HG02870 (cell line): Measurements from ENCODE around the gene GOLGA6C.
"Not testable (repeated sequence)": the region's sequence is repeated elsewhere in the genome, so short reads cannot be mapped to it uniquely, and the experiment has no call there.

Experiments
- ATAC-seq: cut with Tn5 transposase; IDR thresholded peaks from one replicate; pipeline ENCODE4 v1.9.1; 2021; ENCODE audit warnings: mild to moderate bottlenecking, moderate library complexity; ENCODE audit not compliant: unreplicated experiment

Gene GOLGA6C, protein sequence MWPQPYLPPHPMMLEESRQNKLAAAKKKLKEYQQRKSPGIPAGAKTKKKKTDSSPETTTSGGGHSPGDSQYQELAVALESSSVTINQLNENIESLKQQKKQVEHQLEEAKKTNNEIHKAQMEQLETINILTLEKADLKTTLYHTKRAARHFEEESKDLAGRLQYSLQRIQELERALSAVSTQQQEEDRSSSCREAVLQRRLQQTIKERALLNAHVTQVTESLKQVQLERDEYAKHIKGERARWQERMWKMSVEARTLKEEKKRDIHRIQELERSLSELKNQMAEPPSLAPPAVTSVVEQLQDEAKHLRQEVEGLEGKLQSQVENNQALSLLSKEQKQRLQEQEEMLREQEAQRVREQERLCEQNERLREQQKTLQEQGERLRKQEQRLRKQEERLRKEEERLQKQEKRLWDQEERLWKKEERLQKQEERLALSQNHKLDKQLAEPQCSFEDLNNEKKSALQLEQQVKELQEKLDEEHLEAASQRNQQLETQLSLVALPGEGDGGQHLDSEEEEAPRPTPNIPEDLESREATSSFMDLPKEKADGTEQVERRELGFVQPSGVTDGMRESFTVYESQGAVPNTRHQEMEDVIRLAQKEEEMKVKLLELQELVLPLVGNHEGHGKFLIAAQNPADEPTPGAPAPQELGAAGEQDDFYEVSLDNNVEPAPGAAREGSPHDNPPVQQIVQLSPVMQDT

DNA sequence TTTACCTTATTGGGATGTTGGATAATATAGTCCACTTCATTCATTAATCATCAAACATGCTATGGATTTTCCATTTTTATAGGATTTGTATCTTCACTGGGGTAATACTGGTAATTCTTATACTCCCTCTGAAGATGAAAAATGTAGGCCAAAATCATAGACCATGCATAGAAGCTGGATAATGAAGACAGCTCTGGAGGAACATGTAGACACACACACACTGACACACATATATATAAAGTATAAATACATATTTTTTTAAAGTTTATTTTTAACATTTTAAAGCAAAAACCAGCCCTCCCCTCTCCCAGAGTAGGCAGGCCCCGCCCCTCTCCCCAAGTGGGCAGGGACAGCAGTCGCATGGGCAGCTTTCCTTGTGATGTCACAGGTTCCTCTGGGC lies at the start of gene GOLGA6C:
Gene GOLGA6C, plus strand, starts transcription at position 301 of the 400 bp plus-strand sequence. CDS start 265 bp downstream, outside the sequence.
- not testable (repeated sequence) for ATAC-seq

DNA sequence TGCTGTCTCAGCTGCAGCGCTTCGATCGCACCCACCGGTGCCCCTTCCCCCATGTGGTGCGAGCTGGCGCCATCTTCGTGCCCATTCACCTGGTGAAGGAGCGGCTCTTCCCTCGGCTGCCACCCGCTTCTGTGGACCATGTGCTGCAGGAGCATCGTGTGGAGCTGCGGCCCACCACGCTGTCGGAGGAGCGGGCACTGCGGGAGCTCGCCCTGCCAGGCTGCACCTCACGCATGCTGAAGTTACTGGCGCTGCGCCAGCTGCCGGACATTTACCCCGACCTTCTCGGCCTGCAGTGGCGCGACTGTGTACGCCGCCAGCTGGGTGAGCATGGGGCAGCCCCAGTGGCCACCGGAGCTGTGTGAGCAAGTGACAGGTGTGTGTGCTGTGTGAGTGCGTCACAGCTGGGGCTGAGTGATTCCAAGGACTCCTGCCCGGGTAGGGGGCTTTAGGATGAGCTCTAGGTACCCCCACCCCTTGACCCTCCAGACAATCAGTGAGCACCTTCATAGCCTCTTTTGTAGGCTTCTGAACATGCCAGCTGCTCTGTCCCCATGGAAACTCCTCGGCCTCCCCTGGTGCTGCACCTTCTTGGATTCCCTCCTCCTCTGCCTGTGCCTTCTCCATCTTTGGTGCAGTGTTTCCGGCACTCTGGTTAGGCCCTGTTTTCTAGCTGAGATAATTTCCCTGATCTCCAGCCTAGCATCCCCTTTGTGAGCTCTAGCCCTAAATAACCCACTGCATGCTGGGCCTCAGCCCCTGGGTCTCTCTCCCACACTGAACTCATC lies 49.4 kb upstream of the GOLGA6C start:
- no peak for ATAC-seq

DNA sequence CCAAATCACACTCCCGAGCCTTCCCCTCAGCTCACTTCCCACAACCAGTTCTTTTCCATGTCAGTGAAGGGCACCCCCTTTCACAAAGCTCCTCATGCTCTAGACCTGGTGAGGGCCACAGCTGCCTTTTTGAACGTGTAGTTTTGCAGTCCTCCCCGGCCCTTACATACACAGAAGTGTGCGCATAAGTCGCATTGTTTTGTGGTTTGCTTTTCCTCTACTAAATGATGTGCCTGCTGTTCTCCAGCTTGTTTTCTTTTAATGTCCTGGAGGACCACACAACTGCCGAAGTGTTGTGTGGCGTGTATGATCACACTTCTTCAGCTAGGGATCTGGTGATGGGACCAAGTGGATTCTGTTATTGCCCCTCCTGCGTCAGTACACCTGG lies 48.9 kb upstream of the GOLGA6C start:
- no peak for ATAC-seq

DNA sequence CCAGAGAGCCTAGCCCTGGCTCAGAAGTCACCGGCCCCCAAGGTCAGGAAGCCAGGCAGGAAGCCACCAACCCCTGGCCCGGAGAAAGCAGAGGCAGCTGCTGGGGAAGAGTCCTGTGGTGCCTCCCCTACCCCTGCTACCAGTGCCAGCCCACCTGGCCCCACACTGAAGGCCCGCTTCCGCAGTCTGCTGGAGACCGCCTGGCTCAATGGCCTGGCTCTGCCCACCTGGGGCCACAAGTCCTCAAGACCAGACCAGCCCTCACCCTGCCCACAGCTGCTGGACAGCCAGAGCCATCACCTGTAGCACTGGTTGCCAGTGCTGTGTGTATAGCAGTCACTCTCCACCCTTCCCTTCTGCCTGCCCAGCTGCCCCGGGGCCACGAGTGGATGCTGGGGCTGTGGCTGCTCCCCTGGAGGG lies 47.3 kb upstream of the GOLGA6C start:
- ATAC-seq, result no peak

DNA sequence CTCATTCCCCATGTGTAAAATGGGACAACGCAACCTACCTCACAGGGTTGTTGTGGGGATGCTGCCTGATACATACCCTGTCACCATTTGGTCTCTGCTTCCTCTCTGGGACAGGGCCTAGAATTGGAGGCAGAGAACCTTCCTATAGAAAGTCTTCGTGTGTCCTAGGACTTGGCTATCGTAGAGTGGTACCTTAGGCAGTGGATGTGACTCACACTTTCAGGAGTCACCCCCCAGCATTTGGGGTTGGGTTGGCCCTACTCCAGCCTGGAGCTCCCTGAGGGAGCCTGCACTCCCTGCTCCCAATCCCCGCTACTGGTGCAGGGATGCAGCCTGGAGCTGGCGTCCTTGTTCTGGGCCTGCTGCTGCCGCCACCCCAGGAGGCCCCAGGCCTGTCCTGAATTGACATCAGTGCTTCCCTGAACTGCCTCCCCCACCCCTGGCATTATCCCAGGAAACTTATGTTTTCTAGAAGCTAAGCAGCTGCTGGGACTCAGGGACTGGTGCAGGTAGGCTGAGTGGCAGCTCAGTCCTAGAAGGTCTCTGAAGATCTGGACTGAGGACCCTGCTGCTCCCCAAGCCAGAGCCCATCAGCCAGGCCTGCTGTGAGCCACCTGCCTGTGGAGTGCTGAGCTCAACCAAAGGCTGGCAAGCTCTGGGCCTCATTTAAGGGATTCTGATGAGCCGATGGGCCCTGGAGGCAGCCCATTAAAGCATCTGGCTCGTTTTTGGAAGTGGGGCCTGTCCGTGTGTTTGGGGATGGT lies 46.5 kb upstream of the GOLGA6C start:
- ATAC-seq, result no peak

DNA sequence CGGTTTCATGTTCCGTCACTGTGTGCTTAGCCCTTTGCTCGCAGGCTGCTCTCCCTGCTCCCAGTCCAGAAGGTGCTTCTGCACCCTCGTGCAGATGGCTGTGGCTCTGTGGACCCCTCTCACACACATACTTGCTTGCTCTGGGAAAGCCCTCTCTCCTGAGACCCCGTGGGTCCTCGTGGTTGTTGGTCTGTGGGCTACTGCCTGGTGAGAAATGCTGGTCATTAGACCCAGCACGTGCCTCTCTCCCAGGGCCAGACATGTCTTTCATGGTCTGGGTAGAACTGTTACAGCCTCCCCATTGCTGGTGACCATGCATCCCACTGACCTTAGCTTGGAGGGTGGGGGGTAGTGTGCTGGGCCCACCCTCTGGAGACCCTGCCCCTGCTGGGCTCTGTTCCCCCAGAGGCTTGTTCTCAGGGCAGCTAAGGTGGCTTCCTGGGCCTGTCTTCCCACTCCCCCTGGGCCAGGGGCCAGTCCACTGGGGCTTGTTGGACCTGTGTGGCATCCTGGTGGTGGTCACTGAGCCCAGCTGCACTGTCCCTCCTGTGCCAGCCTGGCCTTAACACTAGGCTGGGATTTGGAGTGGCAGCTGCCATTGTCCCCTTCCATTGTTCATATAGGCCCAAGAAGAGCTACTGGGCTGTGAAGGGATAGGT lies 45.8 kb upstream of the GOLGA6C start:
- ATAC-seq, result no peak

DNA sequence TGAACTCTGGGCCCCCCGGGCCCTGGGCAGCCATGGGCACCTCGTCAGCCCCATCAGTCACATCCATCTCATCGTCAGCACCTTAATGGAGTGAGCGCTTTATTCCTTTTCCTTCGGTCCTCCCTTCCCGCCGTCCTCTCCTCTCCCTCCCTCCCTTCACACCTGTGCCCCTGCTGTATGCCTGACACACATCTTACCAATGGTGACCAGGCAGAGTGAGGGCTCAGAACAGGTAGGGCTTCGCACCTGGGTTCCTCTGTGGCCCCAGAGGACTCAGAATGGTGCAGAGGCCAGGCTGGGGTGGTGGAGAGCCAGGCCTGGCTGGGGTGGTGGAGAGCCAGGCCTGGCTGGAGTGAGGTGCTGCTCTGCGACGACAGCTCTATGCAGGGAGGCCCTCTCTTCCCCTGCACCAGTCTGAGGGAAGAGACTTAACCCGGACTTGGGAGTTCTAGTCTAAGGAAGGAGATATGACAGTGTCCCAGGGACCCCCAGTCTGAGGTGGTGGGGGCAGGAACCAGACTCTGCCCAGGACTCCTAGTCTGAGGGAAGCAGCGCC lies 44.8 kb upstream of the GOLGA6C start:
- ATAC-seq, result no peak

DNA sequence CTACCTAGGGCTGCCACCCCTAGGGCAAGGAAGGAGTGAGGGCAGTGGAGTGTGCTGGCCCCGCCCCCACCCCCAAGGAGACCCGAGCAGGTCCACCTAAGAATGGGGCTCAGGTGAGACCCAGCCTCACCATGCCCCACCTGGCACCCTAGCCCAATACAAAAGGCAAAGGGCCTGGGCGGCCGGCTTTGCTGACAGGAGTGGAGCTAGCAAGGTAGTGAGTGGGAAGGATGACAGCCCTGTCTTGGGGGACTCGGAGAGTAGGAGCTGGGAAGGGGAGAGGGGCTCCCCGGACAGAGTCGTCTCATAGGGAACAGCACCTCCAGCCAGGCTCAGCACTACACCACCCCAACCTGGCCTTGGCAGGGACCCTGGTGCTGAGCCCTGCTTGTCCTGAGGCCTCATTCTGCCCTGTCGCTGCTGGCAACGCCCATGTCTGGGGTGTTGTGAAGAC lies 44.3 kb upstream of the GOLGA6C start:
- no peak for ATAC-seq

DNA sequence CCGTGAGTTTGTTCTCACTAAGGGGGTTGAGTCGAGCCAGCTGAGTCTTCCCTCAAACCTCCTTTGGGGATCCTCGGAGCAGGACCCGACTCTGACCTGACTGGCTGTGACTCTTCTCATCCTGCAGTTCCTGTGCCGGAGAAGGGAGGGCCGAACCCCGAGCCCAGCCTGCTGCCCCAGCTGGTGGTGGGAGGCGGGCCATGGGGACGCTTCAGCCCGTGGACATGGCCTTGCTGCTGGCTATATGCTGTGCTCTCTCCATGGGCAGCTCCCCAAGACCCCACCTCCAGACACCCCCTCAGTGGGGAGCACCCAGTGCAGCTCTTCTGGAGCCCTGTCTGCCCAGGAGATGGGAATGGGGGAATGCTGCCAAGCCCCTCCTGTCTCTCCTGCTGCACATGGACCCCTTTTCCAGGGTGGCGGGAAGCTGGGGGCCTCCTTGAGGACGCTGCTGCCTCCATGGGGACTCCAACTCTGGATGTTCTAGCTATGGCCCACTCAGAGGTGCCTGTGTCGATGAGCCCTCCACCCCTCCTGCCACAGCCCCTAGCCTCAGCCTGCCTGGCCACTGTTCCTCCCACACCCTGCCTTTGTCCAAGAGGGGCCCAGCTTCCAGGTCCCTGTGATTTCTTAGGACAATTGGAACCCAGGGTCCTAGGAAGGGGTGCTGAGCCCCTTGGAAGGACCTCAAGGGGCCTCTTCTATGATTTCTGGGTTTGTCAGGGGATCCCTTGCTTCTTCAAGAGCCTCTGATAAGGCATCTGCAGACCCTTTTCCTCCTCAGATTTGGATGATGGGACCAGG lies 43.6 kb upstream of the GOLGA6C start:
- no peak for ATAC-seq

DNA sequence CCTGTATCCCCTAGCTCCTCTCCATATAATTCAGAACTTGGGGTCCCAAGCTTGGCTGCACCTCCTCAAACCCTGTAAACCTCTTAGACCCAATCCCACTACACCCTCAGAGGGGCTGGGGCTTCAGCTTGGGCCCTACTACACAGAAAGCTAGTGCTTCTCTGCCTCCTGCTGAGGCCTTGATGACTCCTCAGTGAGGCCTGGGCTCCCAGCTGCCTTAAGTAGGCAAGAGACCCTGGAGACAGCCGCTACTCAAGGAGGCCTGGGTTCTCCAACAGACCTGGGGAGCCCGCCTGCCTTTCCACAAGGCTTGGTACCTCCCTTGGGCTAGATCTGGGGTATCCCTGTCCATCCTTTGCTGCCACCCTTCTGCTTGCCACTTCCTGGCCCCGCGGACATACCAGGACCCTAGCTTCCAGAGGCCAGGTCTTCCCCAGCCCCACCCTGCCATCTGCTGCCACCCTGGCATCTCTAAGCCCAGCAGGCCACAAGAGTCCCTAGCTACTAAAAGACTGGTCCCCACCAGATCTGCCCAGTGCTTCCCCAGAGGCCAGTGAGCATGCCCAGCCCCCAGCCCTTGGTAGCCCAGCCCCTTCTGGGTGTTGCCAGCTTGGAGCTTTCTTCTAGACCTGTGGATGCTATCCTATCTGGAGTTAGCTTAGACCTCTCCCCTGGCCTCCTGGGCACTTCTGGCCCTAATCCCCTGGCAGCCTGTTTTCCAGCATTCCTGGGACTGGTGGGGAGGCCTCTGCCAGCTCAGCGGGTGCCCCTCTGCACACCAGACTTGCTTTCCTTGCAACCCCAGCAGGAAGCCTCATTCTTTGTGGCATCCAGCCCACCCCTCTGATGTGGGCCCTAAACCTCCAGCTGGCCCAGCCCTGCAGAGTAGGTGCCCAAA lies 42.8 kb upstream of the GOLGA6C start:
- ATAC-seq, result no peak

DNA sequence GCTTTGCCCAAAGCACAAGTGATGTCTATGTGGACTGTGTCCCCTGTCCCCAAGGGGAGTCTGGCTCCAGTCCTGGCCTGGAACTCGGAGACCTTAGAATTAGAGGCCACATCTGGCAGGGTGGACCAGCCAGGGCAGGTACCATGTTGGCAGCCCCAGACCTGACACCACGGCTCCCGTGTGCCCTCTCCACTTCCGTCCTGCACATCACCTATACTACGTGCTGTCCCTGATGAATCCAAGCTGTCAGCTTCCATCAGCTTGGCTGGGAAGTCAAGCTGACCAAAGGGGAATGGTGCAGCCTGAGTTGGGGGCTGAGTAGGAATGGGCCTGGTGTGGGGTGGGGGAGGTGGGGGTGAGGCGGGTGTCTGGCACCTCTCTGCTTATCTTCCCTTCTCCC lies 41.1 kb upstream of the GOLGA6C start:
- no peak for ATAC-seq

DNA sequence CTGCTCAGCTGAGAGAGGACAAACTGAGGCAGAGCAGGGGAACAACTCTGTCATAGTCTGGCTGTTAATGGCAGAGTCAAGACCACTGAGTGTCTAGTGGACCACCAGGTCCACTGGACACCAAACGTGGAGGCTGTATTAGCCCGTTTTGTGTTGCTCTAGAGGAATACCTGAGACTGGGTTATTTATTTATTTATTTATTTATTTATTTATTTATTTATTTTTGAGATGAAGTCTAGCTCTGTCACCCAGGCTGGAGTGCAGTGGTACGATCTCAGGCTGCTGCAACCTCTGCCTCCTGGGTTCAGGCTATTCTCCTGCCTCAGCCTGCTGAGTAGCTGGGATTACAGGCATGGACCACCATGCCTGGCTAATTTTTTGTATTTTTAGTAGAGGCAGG lies 40.6 kb upstream of the GOLGA6C start:
- not testable (repeated sequence) for ATAC-seq

DNA sequence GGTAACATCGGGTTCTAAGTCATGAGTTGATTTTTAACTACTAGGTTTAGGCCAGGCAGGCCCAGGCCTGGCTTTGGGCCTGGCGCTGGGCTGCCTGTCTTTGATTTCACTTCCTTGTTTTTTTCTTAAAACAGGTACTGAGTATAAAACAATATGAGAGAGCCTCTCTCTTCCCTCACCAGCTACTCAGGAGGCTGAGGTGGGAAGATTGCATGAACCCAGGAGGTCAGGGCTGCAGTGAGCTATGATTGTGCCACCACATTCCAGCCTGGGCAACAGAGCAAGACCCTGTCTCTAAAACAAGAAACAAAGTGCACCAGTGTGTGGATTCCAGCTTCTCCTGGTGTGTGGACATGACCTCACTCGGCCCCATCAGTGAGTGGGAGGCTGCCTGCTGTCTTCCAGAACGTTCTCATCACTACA lies 38.6 kb upstream of the GOLGA6C start:
- ATAC-seq, result not testable (repeated sequence)

DNA sequence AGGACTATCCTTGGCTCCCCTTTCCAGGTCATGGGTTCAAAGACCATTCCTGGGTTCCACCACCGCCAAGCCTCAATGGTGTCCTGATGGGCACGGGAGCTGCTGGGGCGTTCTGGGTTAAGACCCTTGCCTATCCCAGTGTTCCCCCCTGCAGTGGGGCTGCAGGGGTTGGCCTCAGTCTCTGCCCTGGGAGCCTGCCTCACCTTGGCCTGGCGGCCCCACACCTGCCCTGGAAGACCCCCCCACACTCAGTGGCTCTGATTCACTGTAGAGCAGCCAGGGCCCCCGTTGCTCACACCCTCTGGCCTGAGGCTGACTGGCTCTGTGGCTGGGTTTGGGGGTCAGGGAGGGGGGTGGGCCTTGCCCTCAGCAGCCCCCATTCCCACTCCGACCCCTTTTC lies 34.4 kb upstream of the GOLGA6C start:
- no peak for ATAC-seq

DNA sequence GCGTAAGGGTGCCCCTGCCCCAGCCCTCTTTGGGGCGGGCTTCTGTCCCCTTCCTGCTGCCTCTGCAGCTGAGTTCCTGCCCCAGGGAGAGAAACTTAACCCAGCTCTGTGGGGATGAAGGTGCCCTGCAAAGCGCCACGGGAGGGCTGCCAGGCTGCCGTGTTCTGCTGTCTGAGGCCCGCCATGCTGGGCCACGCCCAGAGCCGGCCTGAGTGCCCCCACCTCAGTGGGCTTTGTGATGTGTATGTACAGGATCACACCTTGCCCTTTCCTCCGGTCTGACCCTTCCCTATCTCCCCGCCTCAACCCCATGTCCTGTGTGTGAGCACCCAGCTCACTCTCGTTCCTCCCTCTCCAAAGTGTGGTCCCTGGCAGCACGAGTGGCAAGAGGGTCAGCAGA lies 33.9 kb upstream of the GOLGA6C start:
- ATAC-seq, result no peak

DNA sequence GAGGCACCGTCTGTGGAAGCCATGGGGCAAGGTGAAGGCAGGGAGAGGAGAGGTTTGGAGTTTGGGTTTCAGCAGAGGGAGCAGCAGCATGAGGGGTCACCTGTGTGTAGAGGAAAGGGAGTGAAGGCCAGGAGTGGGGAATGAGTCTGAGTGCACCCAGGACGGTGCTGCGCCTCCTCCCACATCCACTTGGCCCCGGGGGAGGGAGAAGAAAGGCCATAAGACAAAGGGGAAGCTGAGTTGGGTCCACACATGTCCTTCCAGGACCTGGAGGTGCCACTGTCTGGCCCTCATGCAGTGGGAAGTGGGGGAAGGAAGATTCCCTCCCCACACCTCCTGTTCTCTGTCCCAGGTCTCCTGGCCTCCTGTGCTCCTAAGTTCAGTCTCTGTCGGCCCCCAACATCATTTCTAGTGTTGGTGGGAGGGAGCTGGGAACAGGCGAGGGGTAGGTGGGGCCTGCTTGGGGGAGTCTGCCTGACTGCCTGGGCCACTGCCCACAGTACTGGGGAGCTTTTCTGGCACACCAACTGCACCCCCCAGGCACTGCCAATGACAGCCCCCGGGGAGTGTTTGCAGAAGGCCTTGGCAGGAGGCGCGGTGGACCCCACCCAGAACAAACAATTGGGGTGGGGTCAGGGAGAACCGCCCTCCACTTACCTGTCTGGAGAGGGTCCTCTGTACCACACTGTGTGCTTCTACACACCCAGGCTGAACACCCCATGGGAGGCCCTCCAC lies 32.9 kb upstream of the GOLGA6C start:
- ATAC-seq, result not testable (repeated sequence)
